NCI-H748 treated with DMSO at 0.1 percent for 48 hours (cell line): ENCODE results near the gene ZNF28.
"Not testable (repeated sequence)": the region's sequence is repeated elsewhere in the genome, so short reads cannot be mapped to it uniquely, and the experiment has no call there.

Experiments
- DNase-seq: peaks from one replicate; lab custom pipeline; 2025; lab: John Stamatoyannopoulos, UW

ZNF28 gene

GRCh38 chr19:52821204-52821960 lies at the start of gene ZNF28:
Gene ZNF28, minus strand, starts transcription at chr19:52821633. Its CDS starts 3,675 bp downstream, at chr19:52817958.
- not testable (repeated sequence) for DNase-seq

- not testable (repeated sequence) for DNase-seq
Observed at GRCh38 chr19:52868031-52868430, 46.6 kb upstream of the ZNF28 start.

- DNase-seq = peak; percentile 72
Observed at GRCh38 chr19:52857378-52858191, 36.2 kb upstream of the ZNF28 start, which contains the start of gene ZNF468. Gene ZNF468, minus strand, starts transcription at chr19:52857619. Its CDS starts 3,347 bp downstream, at chr19:52854272.

- DNase-seq = not testable (repeated sequence)
Observed at GRCh38 chr19:52856540-52857377, 35.3 kb upstream of the ZNF28 start.

GRCh38 chr19:52847352-52847751 lies 25.9 kb upstream of the ZNF28 start:
- not testable (repeated sequence) for DNase-seq

GRCh38 chr19:52840825-52841465 lies 19.5 kb upstream of the ZNF28 start:
- not testable (repeated sequence) for DNase-seq

GRCh38 chr19:52834289-52834688 lies 12.9 kb upstream of the ZNF28 start:
- DNase-seq = not testable (repeated sequence)

- DNase-seq = not testable (repeated sequence)
Observed at GRCh38 chr19:52833541-52833940, 12.1 kb upstream of the ZNF28 start.

- DNase-seq = not testable (repeated sequence)
Observed at GRCh38 chr19:52829866-52830265, 8.4 kb upstream of the ZNF28 start.

- DNase-seq = no peak
Observed at GRCh38 chr19:52825765-52826164, 4.3 kb upstream of the ZNF28 start.

GRCh38 chr19:52823676-52824075 lies 2.2 kb upstream of the ZNF28 start:
- DNase-seq = no peak

- not testable (repeated sequence) for DNase-seq
Observed at GRCh38 chr19:52820472-52821203, 795 bp downstream of the ZNF28 start.

- DNase-seq = no peak
Observed at GRCh38 chr19:52809801-52810200, 11.6 kb downstream of the ZNF28 start.

GRCh38 chr19:52799950-52800640 lies 21.3 kb downstream of the ZNF28 start:
- not testable (repeated sequence) for DNase-seq

GRCh38 chr19:52789440-52789839 lies 32.0 kb downstream of the ZNF28 start:
- DNase-seq = no peak

GRCh38 chr19:52786464-52787354 lies 34.7 kb downstream of the ZNF28 start, which contains the start of gene ZNF600:
Gene ZNF600, minus strand, starts transcription at chr19:52786791. Its CDS starts 7,903 bp downstream, at chr19:52778888.
- DNase-seq = peak; percentile 42

GRCh38 chr19:52786078-52786463 lies 35.4 kb downstream of the ZNF28 start:
- peak; percentile 7 for DNase-seq

GRCh38 chr19:52785506-52785905 lies 35.9 kb downstream of the ZNF28 start:
- no peak for DNase-seq

GRCh38 chr19:52782864-52783263 lies 38.6 kb downstream of the ZNF28 start:
- DNase-seq = not testable (repeated sequence)
